HG03135 (cell line): ENCODE measurements around the gene NUP214.
"Not testable (repeated sequence)": the region's sequence is repeated elsewhere in the genome, so short reads cannot be mapped to it uniquely, and the experiment has no call there.

ENCODE experiments used
- ATAC-seq: cut with Tn5 transposase; IDR thresholded peaks from one replicate; pipeline ENCODE4 v1.9.1; 2021; ENCODE audit warnings: mild to moderate bottlenecking, moderate library complexity; ENCODE audit not compliant: unreplicated experiment

The NUP214 gene

GRCh38 chr9:131191032-131191431, 65.6 kb downstream of the NUP214 start:
- ATAC-seq: not testable (repeated sequence)

- ATAC-seq: no peak
Measured at GRCh38 chr9:131191857-131192256, 66.5 kb downstream of the NUP214 start.

- ATAC-seq: no peak
Measured at GRCh38 chr9:131193051-131193450, 67.7 kb downstream of the NUP214 start.

- ATAC-seq: no peak
Measured at GRCh38 chr9:131194762-131195161, 69.4 kb downstream of the NUP214 start.

- no peak for ATAC-seq
Measured at GRCh38 chr9:131197160-131197911, 72.0 kb downstream of the NUP214 start.

- no peak for ATAC-seq
Measured at GRCh38 chr9:131198041-131198715, 72.8 kb downstream of the NUP214 start.

GRCh38 chr9:131201856-131202255, 76.5 kb downstream of the NUP214 start:
- ATAC-seq: no peak

GRCh38 chr9:131203431-131204218, 78.2 kb downstream of the NUP214 start:
- no peak for ATAC-seq

GRCh38 chr9:131204285-131204684, 78.9 kb downstream of the NUP214 start:
- no peak for ATAC-seq

- no peak for ATAC-seq
Measured at GRCh38 chr9:131206495-131206894, 81.1 kb downstream of the NUP214 start.

- ATAC-seq: not testable (repeated sequence)
Measured at GRCh38 chr9:131211920-131212319, 86.5 kb downstream of the NUP214 start.

- ATAC-seq: no peak
Measured at GRCh38 chr9:131214286-131214856, 89.0 kb downstream of the NUP214 start.

GRCh38 chr9:131214876-131215275, 89.5 kb downstream of the NUP214 start:
- no peak for ATAC-seq

- ATAC-seq: no peak
Measured at GRCh38 chr9:131216806-131217205, 91.4 kb downstream of the NUP214 start.

GRCh38 chr9:131217331-131218031, 92.1 kb downstream of the NUP214 start:
- ATAC-seq: no peak

GRCh38 chr9:131218370-131218769, 93.0 kb downstream of the NUP214 start:
- no peak for ATAC-seq

GRCh38 chr9:131220485-131220884, 95.1 kb downstream of the NUP214 start:
- ATAC-seq: no peak

GRCh38 chr9:131222460-131222859, 97.1 kb downstream of the NUP214 start:
- ATAC-seq: no peak

GRCh38 chr9:131226226-131226625, 100.8 kb downstream of the NUP214 start:
- ATAC-seq: no peak

GRCh38 chr9:131227112-131227958, 101.9 kb downstream of the NUP214 start:
- no peak for ATAC-seq
